GM12874 (cell line): Measurements from ENCODE around the gene MAP4K1.
A peak's percentile ranks its signal among the peaks of the same experiment; 100 is the strongest.

Experiments
- CTCF ChIP-seq: IDR thresholded peaks from 2 replicates; pipeline ENCODE4 v1.5.1; 2011; ENCODE audit warnings: low read depth, mild to moderate bottlenecking, control low read depth, low read length, moderate library complexity; ENCODE audit not compliant: insufficient read depth

MAP4K1 gene

GRCh38 chr19:38606131-38606530 is 11.6 kb downstream of the MAP4K1 start:
- no peak for TF ChIP-seq CTCF

GRCh38 chr19:38599722-38600121 is 18.0 kb downstream of the MAP4K1 start:
- no peak for TF ChIP-seq CTCF

GRCh38 chr19:38597075-38597474 is 20.7 kb downstream of the MAP4K1 start:
- no peak for TF ChIP-seq CTCF

GRCh38 chr19:38596057-38596981 is 21.4 kb downstream of the MAP4K1 start:
- TF ChIP-seq CTCF, result no peak

GRCh38 chr19:38592940-38593339 is 24.8 kb downstream of the MAP4K1 start:
- TF ChIP-seq CTCF, result 0 out of 2 replicates have a peak, but pooled peaks have one; percentile 7

GRCh38 chr19:38588041-38588440 is 29.7 kb downstream of the MAP4K1 start:
- no peak for TF ChIP-seq CTCF

- TF ChIP-seq CTCF, result no peak
Measured at GRCh38 chr19:38587562-38587961, 30.2 kb downstream of the MAP4K1 start.
